Bladder microvascular endothelial cell (primary cell): ENCODE results near the gene ABCA10. TPM values are rescaled to one million over a fixed set of nuclear protein-coding genes. Genes with fewer than 3 reads are reported as not detected.

ENCODE experiments used
- total RNA-seq: library from RNA; depleted of rRNA; stranded (reverse); fragments of >200 nt; gene quantifications from 2 replicates; pipeline ENCODE4 v1.2.3, GENCODE V29; 2014

The ABCA10 gene, protein sequence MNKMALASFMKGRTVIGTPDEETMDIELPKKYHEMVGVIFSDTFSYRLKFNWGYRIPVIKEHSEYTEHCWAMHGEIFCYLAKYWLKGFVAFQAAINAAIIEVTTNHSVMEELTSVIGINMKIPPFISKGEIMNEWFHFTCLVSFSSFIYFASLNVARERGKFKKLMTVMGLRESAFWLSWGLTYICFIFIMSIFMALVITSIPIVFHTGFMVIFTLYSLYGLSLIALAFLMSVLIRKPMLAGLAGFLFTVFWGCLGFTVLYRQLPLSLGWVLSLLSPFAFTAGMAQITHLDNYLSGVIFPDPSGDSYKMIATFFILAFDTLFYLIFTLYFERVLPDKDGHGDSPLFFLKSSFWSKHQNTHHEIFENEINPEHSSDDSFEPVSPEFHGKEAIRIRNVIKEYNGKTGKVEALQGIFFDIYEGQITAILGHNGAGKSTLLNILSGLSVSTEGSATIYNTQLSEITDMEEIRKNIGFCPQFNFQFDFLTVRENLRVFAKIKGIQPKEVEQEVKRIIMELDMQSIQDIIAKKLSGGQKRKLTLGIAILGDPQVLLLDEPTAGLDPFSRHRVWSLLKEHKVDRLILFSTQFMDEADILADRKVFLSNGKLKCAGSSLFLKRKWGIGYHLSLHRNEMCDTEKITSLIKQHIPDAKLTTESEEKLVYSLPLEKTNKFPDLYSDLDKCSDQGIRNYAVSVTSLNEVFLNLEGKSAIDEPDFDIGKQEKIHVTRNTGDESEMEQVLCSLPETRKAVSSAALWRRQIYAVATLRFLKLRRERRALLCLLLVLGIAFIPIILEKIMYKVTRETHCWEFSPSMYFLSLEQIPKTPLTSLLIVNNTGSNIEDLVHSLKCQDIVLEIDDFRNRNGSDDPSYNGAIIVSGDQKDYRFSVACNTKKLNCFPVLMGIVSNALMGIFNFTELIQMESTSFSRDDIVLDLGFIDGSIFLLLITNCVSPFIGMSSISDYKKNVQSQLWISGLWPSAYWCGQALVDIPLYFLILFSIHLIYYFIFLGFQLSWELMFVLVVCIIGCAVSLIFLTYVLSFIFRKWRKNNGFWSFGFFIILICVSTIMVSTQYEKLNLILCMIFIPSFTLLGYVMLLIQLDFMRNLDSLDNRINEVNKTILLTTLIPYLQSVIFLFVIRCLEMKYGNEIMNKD (N-terminal part only)
- 0.65 and 1.2 TPM in 2 replicates for total RNA-seq

DNA sequence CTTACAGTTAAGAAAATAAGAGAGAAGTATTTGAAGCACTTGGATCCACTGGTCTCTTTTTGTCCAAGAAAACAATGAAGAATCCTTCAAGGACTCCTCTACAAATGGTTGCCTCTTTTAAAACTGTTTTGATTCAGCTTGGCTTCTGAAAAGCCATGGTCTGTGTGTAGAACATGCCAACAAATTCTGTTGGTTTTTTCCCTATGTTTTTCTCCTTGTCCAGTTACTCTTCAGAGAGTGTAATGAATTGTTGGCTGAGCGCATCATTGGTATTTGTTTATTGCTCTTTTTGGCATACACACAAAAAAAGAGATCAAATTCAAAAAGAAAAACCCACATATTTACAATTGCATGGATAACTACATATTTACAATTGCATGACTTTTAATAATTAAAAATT is at the start of gene ABCA10:
ABCA10 (minus strand) TSS at position 249 of the 400 bp plus-strand sequence. CDS start 3,466 bp downstream, outside the sequence.

DNA sequence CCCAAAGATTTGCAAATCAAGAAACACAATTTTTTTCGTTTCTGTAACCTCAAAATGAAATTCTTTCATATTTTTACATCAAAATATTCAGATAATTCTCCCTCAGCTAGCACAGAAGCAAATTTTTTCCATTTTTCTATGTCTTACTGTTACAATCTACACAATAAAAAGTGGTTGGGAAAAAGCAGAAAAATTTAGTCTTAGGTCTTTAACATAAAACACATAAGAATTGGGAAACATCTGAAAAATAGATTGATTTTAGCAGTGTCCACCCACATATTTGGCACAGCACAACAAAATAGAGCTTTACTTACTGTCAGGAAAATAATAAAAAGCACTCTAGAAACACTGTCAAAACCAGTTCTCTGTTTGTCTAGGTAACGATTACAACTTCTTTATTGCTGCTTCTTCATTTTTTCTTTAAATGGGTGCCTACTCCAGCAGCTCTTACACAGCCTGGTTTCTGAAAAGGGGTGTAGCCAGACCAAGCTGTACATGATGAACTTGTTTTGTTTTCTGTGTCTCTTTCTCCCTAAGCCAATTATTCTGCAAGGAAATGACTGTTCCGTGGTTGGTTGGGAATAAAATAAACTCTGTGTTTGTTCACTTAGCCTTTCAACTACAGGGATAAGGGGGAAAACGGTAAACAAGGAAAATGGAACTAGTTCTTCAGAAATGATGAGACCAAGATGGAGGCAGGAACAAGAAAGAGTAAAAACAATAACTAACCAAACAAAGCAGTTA is 87.0 kb downstream of the ABCA10 start, which contains the start of gene ABCA6:
ABCA6 (minus strand) TSS at position 465 of the 744 bp plus-strand sequence. CDS start 1,192 bp downstream, outside the sequence.

Other genes starting within 250 kb of the ABCA10 start
- 2.4 and 3.4 TPM in 2 replicates for gene ABCA9, start 167.9 kb downstream of the ABCA10 start, total RNA-seq
- gene ABCA6, start 86.9 kb downstream of the ABCA10 start, total RNA-seq, result 19.3 and 21.1 TPM in 2 replicates
- 13.6 and 18.6 TPM in 2 replicates for gene ABCA5, start 98.3 kb upstream of the ABCA10 start, total RNA-seq
- 2.9 and 4.7 TPM in 2 replicates for gene MAP2K6, start 185.9 kb upstream of the ABCA10 start, total RNA-seq